Measurements from ENCODE around the gene CYP3A4.

GRCh38 chr7:99829524-99830160 is 45.7 kb upstream of the CYP3A4 start:
- no peak for TF ChIP-seq CTCF (IDR thresholded peaks at IDR 0.05; ENCODE audit: low read length)
- no peak for TF ChIP-seq EZH2phosphoT487 (IDR thresholded peaks at IDR 0.05; ENCODE audit: low read length)
- TF ChIP-seq EZH2 (optimal IDR thresholded peaks at IDR 0.05; ENCODE audit: low read depth, low read length): no peak
